Fibroblast of lung (primary cell): ENCODE measurements around the gene CTNND2. TPM values are rescaled to one million over a fixed set of nuclear protein-coding genes. Genes with fewer than 3 reads are reported as not detected.
A peak's percentile ranks its signal among the peaks of the same experiment; 100 is the strongest.

Source experiments
- DNase-seq, 2 donors: peaks; one replicate each; pipeline versions ENCODE4 v3.0.0 to v3.0.0-alpha.2; 2010; ENCODE audit warnings: low read depth in 2 of 2
- H2AFZ ChIP-seq: 2 replicates; pipeline ENCODE4 v1.5.1; 2012; ENCODE audit warnings: low read length, control low read depth, inconsistent platforms
- H3K27ac ChIP-seq: 2 replicates; pipeline ENCODE4 v1.5.1; 2011; ENCODE audit warnings: low read length, control low read depth; ENCODE audit not compliant: insufficient read depth
- H3K27me3 ChIP-seq: 2 replicates; pipeline ENCODE4 v1.5.1; 2011; ENCODE audit warnings: mild to moderate bottlenecking, low read length; ENCODE audit not compliant: control insufficient read depth, insufficient read depth
- H3K36me3 ChIP-seq: 2 replicates; pipeline ENCODE4 v1.5.1; 2011; ENCODE audit warnings: low read length; ENCODE audit not compliant: control insufficient read depth, insufficient read depth
- H3K4me1 ChIP-seq: 2 replicates; pipeline ENCODE4 v1.5.1; 2011; ENCODE audit warnings: low read length; ENCODE audit not compliant: control insufficient read depth, insufficient read depth; ENCODE audit errors: extremely low read depth
- H3K4me2 ChIP-seq: 2 replicates; pipeline ENCODE4 v1.5.1; 2011; ENCODE audit warnings: low read length, control low read depth; ENCODE audit not compliant: insufficient read depth; ENCODE audit errors: extremely low read depth
- H3K4me3 ChIP-seq, 4 experiments: fragments of 200-600 bp in 1 of 4; sonication (generic) in 1 of 4; replicated peaks in 1 of 4; 2 replicates each; pipeline ENCODE4 v1.5.1; 2011 to 2016; ENCODE audit warnings: low read length in 4 of 4, low read depth in 3 of 4, mild to moderate bottlenecking in 3 of 4, control low read depth in 2 of 4, inconsistent platforms in 1 of 4, mixed read lengths in 1 of 4; ENCODE audit not compliant: insufficient read depth in 1 of 4; ENCODE audit errors: control extremely low read depth in 1 of 4
- H3K79me2 ChIP-seq: 2 replicates; pipeline ENCODE4 v1.5.1; 2012; ENCODE audit warnings: mild to moderate bottlenecking, low read length, inconsistent platforms; ENCODE audit not compliant: control insufficient read depth, insufficient read depth
- H3K9ac ChIP-seq: 2 replicates; pipeline ENCODE4 v1.5.1; 2011; ENCODE audit warnings: mild to moderate bottlenecking, low read length, control low read depth; ENCODE audit not compliant: insufficient read depth
- H3K9me3 ChIP-seq: 2 replicates; pipeline ENCODE4 v1.5.1; 2012; ENCODE audit warnings: low read depth, low read length; ENCODE audit not compliant: control insufficient read depth, insufficient read depth
- H4K20me1 ChIP-seq: 2 replicates; pipeline ENCODE4 v1.5.1; 2011; ENCODE audit warnings: low read length; ENCODE audit not compliant: control insufficient read depth, insufficient read depth; ENCODE audit errors: extremely low read depth
- EZH2 ChIP-seq: IDR thresholded peaks from 2 replicates; pipeline ENCODE4 v1.5.1; 2012; ENCODE audit warnings: low read length, control low read depth, mild to moderate bottlenecking; ENCODE audit errors: missing control alignments
- polyA plus RNA-seq, 2 donors: library from polyadenylated mRNA; depleted of rRNA in 1 of 2; stranded (reverse) in 1 of 2; unstranded in 1 of 2; fragments of >200 nt; gene quantifications; 2 replicates each; pipeline ENCODE4 v1.2.1, GENCODE V29; 2011 to 2012; ENCODE audit warnings: missing spikeins in 1 of 2
- total RNA-seq: library from RNA; depleted of rRNA; stranded (reverse); fragments of >200 nt; gene quantifications from 2 replicates; pipeline ENCODE4 v1.2.1, GENCODE V29; 2014
- TF ChIP-seq, protein P1 (sequence below), 2 donors: IDR thresholded peaks in 1 of 2; conservative IDR thresholded peaks in 1 of 2; 1 replicate in 1 of 2; 2 replicates in 1 of 2; pipeline ENCODE4 v1.5.1; 2011 to 2012; ENCODE audit warnings: low read length in 2 of 2, control low read depth in 1 of 2, inconsistent platforms in 1 of 2, low read depth in 1 of 2, mild to moderate bottlenecking in 1 of 2

The CTNND2 gene
- total and polyA plus RNA-seq, 2 donors (not counting 1 experiment from before 2014, with no cell fraction given): not detected

DNA sequence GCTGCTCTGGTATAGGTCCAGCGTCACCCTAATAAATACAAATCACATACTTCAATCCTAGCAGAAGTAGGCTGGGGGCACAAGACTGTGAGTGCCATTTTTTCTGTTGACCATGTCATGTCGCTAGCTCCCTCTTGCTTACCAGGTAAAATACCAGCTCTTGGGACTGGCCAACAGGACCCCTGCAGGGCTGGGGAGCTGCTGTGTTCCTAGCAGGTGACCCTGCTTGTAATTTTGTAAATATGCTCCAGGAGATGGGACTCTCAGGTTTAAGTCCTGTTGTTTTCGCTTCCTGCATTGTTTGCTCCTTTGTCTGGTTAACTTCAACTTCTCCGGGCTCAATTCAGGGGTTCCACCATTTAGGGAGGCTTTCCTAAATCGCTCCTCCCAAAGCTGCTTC lies 856.6 kb downstream of the CTNND2 start:
- no peak for DNase-seq
- H3K36me3 ChIP-seq: no peaks in the 10 kb centered on the region

DNA sequence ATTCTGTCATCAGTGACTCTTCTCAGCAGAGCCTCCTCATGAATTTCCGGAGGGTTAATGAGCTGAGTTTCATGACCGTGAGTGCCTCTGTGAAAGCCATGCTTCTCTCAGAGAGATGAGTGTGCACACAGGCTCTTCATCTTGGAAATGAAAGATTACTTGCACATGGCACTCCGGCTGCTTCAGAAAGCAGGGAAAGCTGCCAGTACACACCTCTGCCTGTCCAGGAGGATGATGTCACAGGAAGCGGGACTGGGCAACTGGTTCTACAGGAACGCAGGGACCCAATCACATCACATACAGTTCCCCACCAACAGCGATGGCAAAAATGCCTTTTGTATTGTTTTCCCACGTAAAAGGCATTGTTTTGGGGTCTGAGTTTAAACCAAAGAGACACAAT lies 857.2 kb downstream of the CTNND2 start:
- no peak overlapping the region for H3K4me3 ChIP-seq
- no peaks in the 10 kb centered on the region for H3K27me3 ChIP-seq
- H3K4me2 ChIP-seq: no peak overlapping the region
- H3K79me2 ChIP-seq: no peaks in the 10 kb centered on the region
- TF ChIP-seq, protein P1, sequence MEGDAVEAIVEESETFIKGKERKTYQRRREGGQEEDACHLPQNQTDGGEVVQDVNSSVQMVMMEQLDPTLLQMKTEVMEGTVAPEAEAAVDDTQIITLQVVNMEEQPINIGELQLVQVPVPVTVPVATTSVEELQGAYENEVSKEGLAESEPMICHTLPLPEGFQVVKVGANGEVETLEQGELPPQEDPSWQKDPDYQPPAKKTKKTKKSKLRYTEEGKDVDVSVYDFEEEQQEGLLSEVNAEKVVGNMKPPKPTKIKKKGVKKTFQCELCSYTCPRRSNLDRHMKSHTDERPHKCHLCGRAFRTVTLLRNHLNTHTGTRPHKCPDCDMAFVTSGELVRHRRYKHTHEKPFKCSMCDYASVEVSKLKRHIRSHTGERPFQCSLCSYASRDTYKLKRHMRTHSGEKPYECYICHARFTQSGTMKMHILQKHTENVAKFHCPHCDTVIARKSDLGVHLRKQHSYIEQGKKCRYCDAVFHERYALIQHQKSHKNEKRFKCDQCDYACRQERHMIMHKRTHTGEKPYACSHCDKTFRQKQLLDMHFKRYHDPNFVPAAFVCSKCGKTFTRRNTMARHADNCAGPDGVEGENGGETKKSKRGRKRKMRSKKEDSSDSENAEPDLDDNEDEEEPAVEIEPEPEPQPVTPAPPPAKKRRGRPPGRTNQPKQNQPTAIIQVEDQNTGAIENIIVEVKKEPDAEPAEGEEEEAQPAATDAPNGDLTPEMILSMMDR (conservative IDR thresholded peaks at IDR 0.05 in 1 of 2, IDR thresholded peaks at IDR 0.05 in 1 of 2; ENCODE audit: low read depth in 1 of 2, low read length in 2 of 2): no peak
- no peak for TF ChIP-seq EZH2
- H4K20me1 ChIP-seq: no peaks in the 10 kb centered on the region
- no peak overlapping the region for H3K9ac ChIP-seq
- H3K27ac ChIP-seq: no peak overlapping the region
- no peak overlapping the region for H2AFZ ChIP-seq
- H3K36me3 ChIP-seq: no peaks in the 10 kb centered on the region
- H3K4me1 ChIP-seq: no peaks in the 10 kb centered on the region
- peak in 1 of 2 donors; percentile 26 for DNase-seq
- no peaks in the 10 kb centered on the region for H3K9me3 ChIP-seq

More for the DNA sequence above, 856.6 kb downstream of the CTNND2 start:
- no peak overlapping the region for H3K27ac ChIP-seq
- H2AFZ ChIP-seq: no peak overlapping the region
- H3K79me2 ChIP-seq: no peaks in the 10 kb centered on the region
- no peaks in the 10 kb centered on the region for H4K20me1 ChIP-seq
- no peaks in the 10 kb centered on the region for H3K9me3 ChIP-seq
- no peaks in the 10 kb centered on the region for H3K4me1 ChIP-seq
- no peak overlapping the region for H3K4me2 ChIP-seq
- TF ChIP-seq, protein P1 (conservative IDR thresholded peaks at IDR 0.05 in 1 of 2, IDR thresholded peaks at IDR 0.05 in 1 of 2; ENCODE audit: low read depth in 1 of 2, low read length in 2 of 2): no peak
- TF ChIP-seq EZH2: no peak
- no peaks in the 10 kb centered on the region for H3K27me3 ChIP-seq
- no peak overlapping the region for H3K9ac ChIP-seq
- H3K4me3 ChIP-seq: no peak overlapping the region

DNA sequence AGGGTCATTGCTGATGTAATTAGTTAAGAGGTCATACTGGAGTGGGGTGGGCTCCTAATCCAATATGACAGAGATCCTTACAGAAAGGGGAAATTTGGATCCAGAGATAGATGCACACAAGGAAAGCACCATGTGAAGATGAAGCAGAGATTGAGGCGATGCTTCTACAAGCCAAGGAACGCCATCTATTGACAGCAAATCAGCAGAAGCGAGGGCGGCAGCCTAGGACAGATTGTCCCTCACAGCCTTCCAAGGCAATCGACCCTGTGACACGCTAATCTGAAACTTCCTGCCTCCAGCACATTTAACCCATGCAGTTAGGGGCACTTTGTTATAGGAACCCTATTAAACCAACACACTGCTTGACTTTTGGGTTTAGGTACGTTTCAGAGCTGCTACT lies 858.1 kb downstream of the CTNND2 start:
- Histone ChIP-seq H3K9ac (no peak overlapping the region), H3K4me3 (no peak overlapping the region), H4K20me1 (no peaks in the 10 kb centered on the region), H3K27ac (no peak overlapping the region), H3K27me3 (no peaks in the 10 kb centered on the region), H3K36me3 (no peaks in the 10 kb centered on the region), H3K4me2 (no peak overlapping the region), H3K79me2 (no peaks in the 10 kb centered on the region), H2AFZ (no peak overlapping the region), H3K4me1 (no peaks in the 10 kb centered on the region), H3K9me3 (no peaks in the 10 kb centered on the region)
- DNase-seq: peak in 1 of 2 donors; percentile 18
- no peak for TF ChIP-seq EZH2
- TF ChIP-seq, protein P1 (conservative IDR thresholded peaks at IDR 0.05 in 1 of 2, IDR thresholded peaks at IDR 0.05 in 1 of 2; ENCODE audit: low read depth in 1 of 2, low read length in 2 of 2): peak; percentile 31 to 47
